IPS-15b (cell line): ENCODE data around the gene RFC2.
A peak's percentile ranks its signal among the peaks of the same experiment; 100 is the strongest.

Source experiments
- H3K27me3 ChIP-seq: one replicate; pipeline ENCODE4 v1.6.1; 2013; ENCODE audit warnings: low read length; ENCODE audit not compliant: control insufficient read depth, insufficient read depth
- H3K36me3 ChIP-seq: one replicate; pipeline ENCODE4 v1.6.1; 2013; ENCODE audit warnings: low read length; ENCODE audit not compliant: control insufficient read depth, insufficient read depth
- H3K4me1 ChIP-seq: one replicate; pipeline ENCODE4 v1.6.1; 2013; ENCODE audit warnings: mild to moderate bottlenecking, low read length; ENCODE audit not compliant: control insufficient read depth, insufficient read depth
- H3K4me3 ChIP-seq: one replicate; pipeline ENCODE4 v1.5.1; 2013; ENCODE audit warnings: low read depth, low read length
- H3K9ac ChIP-seq: one replicate; pipeline ENCODE4 v1.6.1; 2013; ENCODE audit warnings: low read depth, mild to moderate bottlenecking, low read length
- H3K9me3 ChIP-seq: one replicate; pipeline ENCODE4 v1.6.1; 2013; ENCODE audit warnings: mild to moderate bottlenecking, low read length; ENCODE audit not compliant: control insufficient read depth, insufficient read depth

RFC2 gene

GRCh38 chr7:74289659-74290552 lies 35.7 kb upstream of the RFC2 start:
- Histone ChIP-seq H3K4me3 (peak overlapping the region; percentile 80), H3K4me1 (peaks cover 15% of the 10 kb centered on the region), H3K9ac (peak overlapping the region; percentile 65), H3K27me3 (no peaks in the 10 kb centered on the region), H3K36me3 (no peaks in the 10 kb centered on the region), H3K9me3 (no peaks in the 10 kb centered on the region)

GRCh38 chr7:74289018-74289658 lies 34.9 kb upstream of the RFC2 start, which contains the start of gene CLIP2:
Gene CLIP2, plus strand, starts transcription at chr7:74289407. Its CDS starts 28,140 bp downstream, at chr7:74317547.
- peak within 1 kb of the TSS; percentile 65 for H3K9ac ChIP-seq
- peaks cover 12% of the 10 kb centered on the region for H3K4me1 ChIP-seq
- no peaks in the 10 kb centered on the region for H3K27me3 ChIP-seq
- no peaks in the 10 kb centered on the region for H3K36me3 ChIP-seq
- peak within 1 kb of the TSS; percentile 80 for H3K4me3 ChIP-seq
- no peaks in the 10 kb centered on the region for H3K9me3 ChIP-seq

GRCh38 chr7:74288034-74288881 lies 34.1 kb upstream of the RFC2 start:
- H3K9ac ChIP-seq: no peak overlapping the region

DNA sequence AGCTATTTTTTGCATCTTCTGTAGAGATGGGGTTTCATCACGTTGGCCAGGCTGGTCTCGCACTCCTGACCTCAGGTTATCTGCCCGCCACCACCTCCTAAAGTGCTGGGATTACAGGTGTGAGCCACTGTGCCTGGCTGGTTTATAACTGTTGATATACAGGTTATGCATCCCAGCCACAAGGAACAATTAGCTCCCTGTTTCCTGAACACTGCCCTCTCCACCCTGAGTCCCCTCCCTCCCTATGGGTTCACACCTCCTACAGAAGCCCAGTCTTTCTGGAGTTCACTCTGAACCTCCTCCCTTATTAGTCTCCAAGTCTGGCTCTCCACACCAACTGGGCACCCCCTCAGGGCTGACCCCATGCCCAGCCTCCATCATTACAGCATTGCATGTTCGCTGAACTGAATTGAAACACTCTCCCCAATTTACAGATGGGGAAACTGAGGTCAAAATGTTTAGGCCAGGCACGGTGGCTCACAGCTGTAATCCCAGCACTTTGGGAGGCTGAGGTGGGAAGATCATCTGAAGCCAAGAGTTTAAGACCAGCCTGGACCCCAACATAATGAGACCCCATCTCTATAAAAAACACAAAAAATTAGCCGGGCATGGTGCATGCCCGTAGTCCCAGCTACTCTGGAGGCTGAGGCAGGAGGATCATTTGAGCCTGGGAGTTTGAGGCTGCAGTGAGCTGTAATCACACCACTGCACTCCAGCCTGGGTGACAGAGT lies 33.3 kb upstream of the RFC2 start:
- Histone ChIP-seq H3K27me3 (no peaks in the 10 kb centered on the region), H3K36me3 (no peaks in the 10 kb centered on the region), H3K9ac (no peak overlapping the region), H3K4me3 (no peak overlapping the region), H3K9me3 (no peaks in the 10 kb centered on the region), H3K4me1 (peaks cover 16% of the 10 kb centered on the region)

More at GRCh38 chr7:74288034-74288881, 34.1 kb upstream of the RFC2 start:
- H3K4me3 ChIP-seq: peak overlapping the region; percentile 77
- H3K27me3 ChIP-seq: no peaks in the 10 kb centered on the region
- no peaks in the 10 kb centered on the region for H3K9me3 ChIP-seq
- H3K36me3 ChIP-seq: no peaks in the 10 kb centered on the region
- peaks cover 12% of the 10 kb centered on the region for H3K4me1 ChIP-seq

DNA sequence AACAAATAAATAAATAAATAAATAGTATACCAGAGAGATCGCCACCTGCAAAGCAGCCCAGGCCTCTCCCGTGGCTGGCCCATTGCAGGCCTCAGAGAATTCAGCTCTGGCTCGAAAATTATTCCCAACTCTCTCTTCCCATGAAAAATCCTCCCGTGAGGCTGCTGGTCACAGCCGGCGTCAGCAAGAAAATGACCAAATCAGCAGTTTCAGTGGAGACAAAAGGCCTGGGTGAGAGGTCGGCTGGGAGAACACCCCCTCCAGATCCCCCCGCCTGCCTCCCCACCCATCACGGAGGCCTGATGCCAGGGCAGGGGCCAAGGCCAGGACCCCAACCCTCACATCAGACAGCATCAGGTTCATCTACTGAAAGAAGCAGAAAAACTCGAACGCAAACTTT lies 31.9 kb upstream of the RFC2 start:
- no peaks in the 10 kb centered on the region for H3K9me3 ChIP-seq
- H3K9ac ChIP-seq: no peak overlapping the region
- H3K4me3 ChIP-seq: no peak overlapping the region
- H3K27me3 ChIP-seq: no peaks in the 10 kb centered on the region
- H3K4me1 ChIP-seq: peaks cover 16% of the 10 kb centered on the region
- no peaks in the 10 kb centered on the region for H3K36me3 ChIP-seq

GRCh38 chr7:74284781-74285259 lies 30.6 kb upstream of the RFC2 start:
- no peaks in the 10 kb centered on the region for H3K27me3 ChIP-seq
- H3K4me1 ChIP-seq: peaks cover 13% of the 10 kb centered on the region
- H3K36me3 ChIP-seq: no peaks in the 10 kb centered on the region
- H3K4me3 ChIP-seq: no peak overlapping the region
- H3K9me3 ChIP-seq: no peaks in the 10 kb centered on the region
- no peak overlapping the region for H3K9ac ChIP-seq

DNA sequence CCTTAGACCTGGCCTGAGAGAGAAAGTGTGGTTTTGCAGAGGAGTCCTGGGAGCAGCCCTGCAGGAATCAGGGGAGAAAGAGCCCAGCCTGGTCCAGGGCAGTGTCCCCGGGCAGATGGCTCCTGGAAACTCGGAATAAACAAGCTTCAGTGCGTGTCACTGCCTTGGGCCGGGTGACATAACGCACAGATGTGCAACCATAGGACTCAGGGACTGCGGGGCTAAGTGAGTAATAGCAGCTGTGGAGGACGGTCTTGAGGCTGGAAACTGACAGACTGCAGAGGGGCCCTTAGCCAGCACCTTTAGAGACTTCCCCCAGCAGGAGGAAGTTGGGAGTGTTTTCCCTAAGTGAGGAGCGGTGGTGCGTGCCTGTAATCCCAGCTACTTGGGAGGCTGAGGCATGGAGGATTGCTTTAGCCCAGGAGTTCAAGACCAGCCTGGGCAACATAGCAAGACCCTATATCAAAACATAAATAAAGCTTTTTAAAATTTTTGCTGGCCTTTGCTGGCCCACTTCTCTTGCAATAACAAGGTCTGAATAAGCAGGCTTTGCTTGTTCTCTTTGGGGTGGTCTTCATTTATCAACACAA lies 29.8 kb upstream of the RFC2 start:
- Histone ChIP-seq H3K9ac (no peak overlapping the region), H3K9me3 (no peaks in the 10 kb centered on the region), H3K4me1 (peaks cover 18% of the 10 kb centered on the region), H3K36me3 (no peaks in the 10 kb centered on the region), H3K4me3 (no peak overlapping the region), H3K27me3 (no peaks in the 10 kb centered on the region)

- Histone ChIP-seq H3K4me3 (no peak overlapping the region), H3K36me3 (no peaks in the 10 kb centered on the region), H3K4me1 (peaks cover 12% of the 10 kb centered on the region), H3K27me3 (no peaks in the 10 kb centered on the region), H3K9ac (no peak overlapping the region), H3K9me3 (no peaks in the 10 kb centered on the region)
Measured at GRCh38 chr7:74282748-74283459, 28.7 kb upstream of the RFC2 start.

GRCh38 chr7:74280985-74281384 lies 26.8 kb upstream of the RFC2 start:
- Histone ChIP-seq H3K9ac (no peak overlapping the region), H3K27me3 (no peaks in the 10 kb centered on the region), H3K4me3 (no peak overlapping the region), H3K9me3 (no peaks in the 10 kb centered on the region), H3K36me3 (no peaks in the 10 kb centered on the region), H3K4me1 (peaks cover 12% of the 10 kb centered on the region)

GRCh38 chr7:74277636-74278035 lies 23.4 kb upstream of the RFC2 start:
- H3K4me1 ChIP-seq: peaks cover 4% of the 10 kb centered on the region
- no peak overlapping the region for H3K9ac ChIP-seq
- no peaks in the 10 kb centered on the region for H3K9me3 ChIP-seq
- H3K4me3 ChIP-seq: no peak overlapping the region
- no peaks in the 10 kb centered on the region for H3K36me3 ChIP-seq
- no peaks in the 10 kb centered on the region for H3K27me3 ChIP-seq
